ENCODE measurements around the gene MACROD2. TPM values are rescaled to one million over a fixed set of nuclear protein-coding genes. Genes with fewer than 3 reads are reported as not detected.

Gene MACROD2
- total RNA-seq, 1 experiment from 2014 or later, result 1.6 TPM

GRCh38 chr20:15862178-15862577 is 1866.9 kb downstream of the MACROD2 start:
- no peak overlapping the region for H4K91ac ChIP-seq (ENCODE audit: insufficient read length, low read depth, low read length)
- H2AFZ ChIP-seq (ENCODE audit: low read length), result no peak overlapping the region
- no peak for TF ChIP-seq CTCF (conservative IDR thresholded peaks at IDR 0.05)
- no peak overlapping the region for H2BK5ac ChIP-seq (ENCODE audit: insufficient read length, low read length)
- H2AK5ac ChIP-seq (ENCODE audit: insufficient read length, low read length), result no peak overlapping the region
- H3K18ac ChIP-seq (ENCODE audit: insufficient read length, low read depth, low read length), result no peak overlapping the region
- no peak overlapping the region for H3K4ac ChIP-seq (ENCODE audit: low read depth, low read length)
- Mint-ChIP-seq H3K27ac (no peak overlapping the region), H3K4me3 (no peak overlapping the region), H3K9me3 (no peaks in the 10 kb centered on the region; a peak in 1 of 5 replicates), H3K36me3 (ENCODE audit: insufficient read depth in 1 of 3, low read depth in 3 of 3) (no peaks in the 10 kb centered on the region; a peak in 1 of 7 replicates), H3K27me3 (ENCODE audit: low read depth) (no peaks in the 10 kb centered on the region), H3K4me1 (peaks cover 5 to 8% of the 10 kb centered on the region in 2 experiments; a peak in 2 of 4 replicates)
- no peak overlapping the region for H2BK120ac ChIP-seq (ENCODE audit: low read depth, low read length, poor library complexity, severe bottlenecking)
- H4K20me1 ChIP-seq (ENCODE audit: control insufficient read depth, insufficient read depth, insufficient read length), result no peaks in the 10 kb centered on the region
- no peaks in the 10 kb centered on the region for H3K79me2 ChIP-seq (ENCODE audit: insufficient read depth, low read length)
- H3K23ac ChIP-seq (ENCODE audit: insufficient read length, low read depth, low read length), result no peak overlapping the region
- no CpG with 5 or more reads among the region's 4 CpGs for WGBS (ENCODE audit: extremely low coverage, insufficient read length, low lambda C conversion rate)
- no peaks in the 10 kb centered on the region for H3K23me2 ChIP-seq (ENCODE audit: insufficient read length, low read depth, low read length, poor library complexity, severe bottlenecking)
- no peaks in the 10 kb centered on the region for H3K79me1 ChIP-seq (ENCODE audit: insufficient read depth, low read depth, low read length, poor library complexity, severe bottlenecking)
- H3K9ac ChIP-seq (ENCODE audit: extremely low read depth, insufficient read length, low read length), result no peak overlapping the region
- H2BK20ac ChIP-seq (ENCODE audit: low read depth, low read length, poor library complexity, severe bottlenecking), result no peak overlapping the region
- H3K4me2 ChIP-seq (ENCODE audit: insufficient read depth, insufficient read length, low read length), result no peak overlapping the region
- H3K14ac ChIP-seq (ENCODE audit: insufficient read depth, low read length), result no peak overlapping the region
- H4K5ac ChIP-seq (ENCODE audit: insufficient read length, low read depth, low read length), result no peak overlapping the region
- DNase-seq, result no peak
- no peaks in the 10 kb centered on the region for H3K4me1 ChIP-seq (ENCODE audit: insufficient read depth, low read length)
- H2BK15ac ChIP-seq (ENCODE audit: low read depth, low read length), result no peak overlapping the region
- H2BK12ac ChIP-seq (ENCODE audit: insufficient read length, low read depth, low read length), result no peak overlapping the region
- H3T11ph ChIP-seq (ENCODE audit: low read length), result no peak overlapping the region
- no peak overlapping the region for H4K8ac ChIP-seq (replicated peaks; ENCODE audit: insufficient read length, low read depth, low read length)
- H3K56ac ChIP-seq (ENCODE audit: insufficient read length, low read depth, low read length), result no peak overlapping the region
- no peak overlapping the region for H3K27ac ChIP-seq (ENCODE audit: insufficient read length, low read depth, low read length)
- H3K9me3 ChIP-seq (ENCODE audit: control insufficient read depth, low read depth, low read length), result no peaks in the 10 kb centered on the region
- no peaks in the 10 kb centered on the region for H3K27me3 ChIP-seq (ENCODE audit: insufficient read depth, low read length)

All from H9 (cell line).